HepG2 (cell line): ENCODE results near the gene GEMIN2. TPM values are rescaled to one million over a fixed set of nuclear protein-coding genes. Genes with fewer than 3 reads are reported as not detected.

Source experiments
- ASH2L ChIP-seq: fragments of 300-600, 200-600 bp; sonication (generic); IDR thresholded peaks from 2 replicates; pipeline ENCODE4 v1.7.0; 2017; ENCODE audit warnings: low read depth, mild to moderate bottlenecking, moderate library complexity, mixed read lengths, low read length; ENCODE audit not compliant: insufficient read length
- CEBPG ChIP-seq: IDR thresholded peaks from 2 replicates; pipeline ENCODE4 v1.6.1; 2016
- CENPT ChIP-seq: sonication (generic); formaldehyde crosslinking; IDR thresholded peaks from 2 replicates; pipeline ENCODE4 v1.8.0; 2022; ENCODE audit warnings: low read depth, mild to moderate bottlenecking, moderate library complexity, missing genetic modification reagents
- HIC2 ChIP-seq: sonication (generic); formaldehyde crosslinking; IDR thresholded peaks from 2 replicates; pipeline ENCODE4 v1.9.0; 2022; ENCODE audit warnings: low read depth, missing genetic modification reagents
- MIER2 ChIP-seq: IDR thresholded peaks from 2 replicates; pipeline ENCODE4 v1.6.1; 2016; ENCODE audit warnings: missing biosample characterization, missing genetic modification reagents
- MXI1 ChIP-seq: IDR thresholded peaks from 3 replicates; pipeline ENCODE4 v1.6.1; 2012; ENCODE audit warnings: low read depth, low read length, inconsistent platforms, borderline replicate concordance
- SALL2 ChIP-seq: sonication (generic); formaldehyde crosslinking; IDR thresholded peaks from 2 replicates; pipeline ENCODE4 v1.8.1; 2023; ENCODE audit warnings: mild to moderate bottlenecking, missing genetic modification reagents, inconsistent platforms
- SMAD9 ChIP-seq: sonication (generic); formaldehyde crosslinking; IDR thresholded peaks from 2 replicates; pipeline ENCODE4 v1.5.1; 2020; ENCODE audit warnings: mild to moderate bottlenecking, missing genetic modification reagents
- TARDBP ChIP-seq: sonication (generic); formaldehyde crosslinking; IDR thresholded peaks from 2 replicates; pipeline ENCODE4 v1.8.0; 2022; ENCODE audit warnings: mild to moderate bottlenecking, missing genetic modification reagents
- ZNF143 ChIP-seq: sonication (generic); formaldehyde crosslinking; IDR thresholded peaks from 2 replicates; pipeline ENCODE4 v1.4.0; 2020; ENCODE audit warnings: missing genetic modification reagents
- ZNF235 ChIP-seq: sonication (generic); formaldehyde crosslinking; IDR thresholded peaks from 2 replicates; pipeline ENCODE4 v1.8.1; 2023; ENCODE audit warnings: mild to moderate bottlenecking, missing genetic modification reagents, borderline replicate concordance
- ZNF317 ChIP-seq: sonication (generic); formaldehyde crosslinking; IDR thresholded peaks from 2 replicates; pipeline ENCODE4 v1.5.0; 2020; ENCODE audit warnings: mild to moderate bottlenecking, missing genetic modification reagents
- ZNF512 ChIP-seq: sonication (generic); formaldehyde crosslinking; IDR thresholded peaks from 2 replicates; pipeline ENCODE4 v1.4.0; 2020; ENCODE audit warnings: mild to moderate bottlenecking, missing genetic modification reagents
- ZNF552 ChIP-seq: sonication (generic); formaldehyde crosslinking; IDR thresholded peaks from 2 replicates; pipeline ENCODE4 v1.9.0; 2022; ENCODE audit warnings: missing genetic modification reagents, mild to moderate bottlenecking, borderline replicate concordance
- ZNF564 ChIP-seq: sonication (generic); formaldehyde crosslinking; IDR thresholded peaks from 2 replicates; pipeline ENCODE4 v1.8.1; 2023; ENCODE audit warnings: mild to moderate bottlenecking, missing genetic modification reagents
- ZNF839 ChIP-seq: sonication (generic); formaldehyde crosslinking; IDR thresholded peaks from 2 replicates; pipeline ENCODE4 v1.4.0; 2020; ENCODE audit warnings: missing genetic modification reagents, mild to moderate bottlenecking, borderline replicate concordance
- polyA plus RNA-seq, 8 experiments: library from polyadenylated mRNA; depleted of rRNA in 3 of 8; stranded (reverse) in 7 of 8; unstranded in 1 of 8; fragments of >200 nt; fragmentation: Illumina TruSeq in 4 of 8; extraction: Trizol in 4 of 8; gene quantifications; 2 replicates each; pipeline versions ENCODE4 v1.2.1 to v1.2.3, GENCODE V29; 2011 to 2016; ENCODE audit warnings: low read depth in 4 of 8, missing spikeins in 1 of 8, mixed read lengths in 1 of 8; ENCODE audit not compliant: insufficient read depth in 1 of 8
- total RNA-seq, 5 experiments: library from RNA; depleted of rRNA; stranded (reverse); fragments of >200 nt; fragmentation: Illumina TruSeq; extraction: Trizol; gene quantifications; 2 replicates each; pipeline ENCODE4 v1.2.3, GENCODE V29; 2016; ENCODE audit warnings: low read depth in 1 of 5
- TF ChIP-seq, protein P1 (sequence below): sonication (generic); formaldehyde crosslinking; IDR thresholded peaks from 2 replicates; pipeline ENCODE4 v1.8.1; 2022; ENCODE audit warnings: low read depth, mild to moderate bottlenecking, missing genetic modification reagents
- TF ChIP-seq, protein P2 (sequence below): sonication (generic); formaldehyde crosslinking; IDR thresholded peaks from 2 replicates; pipeline ENCODE4 v1.4.0; 2020; ENCODE audit warnings: mild to moderate bottlenecking, missing genetic modification reagents, borderline replicate concordance

The GEMIN2 gene
- total and polyA plus RNA-seq, 2 of the 13 experiments (the other 11 are each of a cell fraction or from before 2014, with no cell fraction given) = 54.8 to 110 TPM

DNA sequence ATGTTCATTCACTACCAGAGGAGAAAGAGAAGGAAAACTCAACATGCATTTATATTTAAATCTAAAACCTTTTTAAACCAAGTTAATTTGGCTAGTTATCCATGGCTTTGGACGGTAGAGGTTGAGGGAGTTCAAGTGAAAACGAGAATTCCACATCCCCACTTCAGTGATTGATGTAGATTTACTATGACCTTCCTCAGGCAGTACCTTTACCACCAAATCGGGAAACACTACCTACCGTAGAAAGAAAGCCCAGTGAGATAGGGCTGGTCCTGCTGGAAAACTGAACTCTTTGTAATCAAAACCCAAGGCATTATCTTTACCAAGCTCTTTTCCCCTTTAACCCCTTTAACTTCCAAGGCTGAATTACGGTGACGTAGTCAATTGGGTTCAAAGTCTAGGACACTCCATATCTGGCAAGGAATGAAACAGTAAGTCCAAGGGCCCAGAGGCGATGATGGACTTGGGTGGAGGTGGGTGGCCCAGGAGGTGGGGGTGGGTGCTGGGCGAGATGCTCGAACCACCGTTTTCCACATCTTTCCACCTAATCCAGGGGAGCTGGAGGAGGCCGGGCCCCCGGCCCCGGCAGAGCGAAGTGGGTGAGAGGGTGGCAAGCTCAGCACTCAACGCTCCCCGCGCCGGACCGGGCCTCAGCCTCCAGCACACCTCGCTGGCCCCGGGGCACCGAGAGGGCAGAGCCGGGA is 11.7 kb upstream of the GEMIN2 start (continued):
- TF ChIP-seq ZNF552 (CRISPR knock-in tag) (no peak), CENPT (no peak), TARDBP (no peak), ZNF317 (CRISPR knock-in tag) (no peak), ZNF143 (CRISPR knock-in tag) (no peak), ZNF512 (CRISPR knock-in tag) (no peak), MXI1 (peak; percentile 8; the same call in 1 of the 3 replicates), MIER2 (0 out of 2 replicates have a peak, but pooled peaks have one; percentile 18), ZNF235 (CRISPR knock-in tag) (no peak), HIC2 (CRISPR knock-in tag) (no peak; the same call in 1 of the 2 replicates), SALL2 (no peak), CEBPG (CRISPR knock-in tag) (peak; percentile 58), SMAD9 (no peak), ZNF564 (CRISPR knock-in tag) (no peak), ASH2L (no peak), ZNF839 (CRISPR knock-in tag) (no peak)
- TF ChIP-seq, protein P1, sequence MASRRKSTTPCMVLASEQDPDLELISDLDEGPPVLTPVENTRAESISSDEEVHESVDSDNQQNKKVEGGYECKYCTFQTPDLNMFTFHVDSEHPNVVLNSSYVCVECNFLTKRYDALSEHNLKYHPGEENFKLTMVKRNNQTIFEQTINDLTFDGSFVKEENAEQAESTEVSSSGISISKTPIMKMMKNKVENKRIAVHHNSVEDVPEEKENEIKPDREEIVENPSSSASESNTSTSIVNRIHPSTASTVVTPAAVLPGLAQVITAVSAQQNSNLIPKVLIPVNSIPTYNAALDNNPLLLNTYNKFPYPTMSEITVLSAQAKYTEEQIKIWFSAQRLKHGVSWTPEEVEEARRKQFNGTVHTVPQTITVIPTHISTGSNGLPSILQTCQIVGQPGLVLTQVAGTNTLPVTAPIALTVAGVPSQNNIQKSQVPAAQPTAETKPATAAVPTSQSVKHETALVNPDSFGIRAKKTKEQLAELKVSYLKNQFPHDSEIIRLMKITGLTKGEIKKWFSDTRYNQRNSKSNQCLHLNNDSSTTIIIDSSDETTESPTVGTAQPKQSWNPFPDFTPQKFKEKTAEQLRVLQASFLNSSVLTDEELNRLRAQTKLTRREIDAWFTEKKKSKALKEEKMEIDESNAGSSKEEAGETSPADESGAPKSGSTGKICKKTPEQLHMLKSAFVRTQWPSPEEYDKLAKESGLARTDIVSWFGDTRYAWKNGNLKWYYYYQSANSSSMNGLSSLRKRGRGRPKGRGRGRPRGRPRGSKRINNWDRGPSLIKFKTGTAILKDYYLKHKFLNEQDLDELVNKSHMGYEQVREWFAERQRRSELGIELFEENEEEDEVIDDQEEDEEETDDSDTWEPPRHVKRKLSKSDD (CRISPR knock-in tag) = no peak
- TF ChIP-seq, protein P2, sequence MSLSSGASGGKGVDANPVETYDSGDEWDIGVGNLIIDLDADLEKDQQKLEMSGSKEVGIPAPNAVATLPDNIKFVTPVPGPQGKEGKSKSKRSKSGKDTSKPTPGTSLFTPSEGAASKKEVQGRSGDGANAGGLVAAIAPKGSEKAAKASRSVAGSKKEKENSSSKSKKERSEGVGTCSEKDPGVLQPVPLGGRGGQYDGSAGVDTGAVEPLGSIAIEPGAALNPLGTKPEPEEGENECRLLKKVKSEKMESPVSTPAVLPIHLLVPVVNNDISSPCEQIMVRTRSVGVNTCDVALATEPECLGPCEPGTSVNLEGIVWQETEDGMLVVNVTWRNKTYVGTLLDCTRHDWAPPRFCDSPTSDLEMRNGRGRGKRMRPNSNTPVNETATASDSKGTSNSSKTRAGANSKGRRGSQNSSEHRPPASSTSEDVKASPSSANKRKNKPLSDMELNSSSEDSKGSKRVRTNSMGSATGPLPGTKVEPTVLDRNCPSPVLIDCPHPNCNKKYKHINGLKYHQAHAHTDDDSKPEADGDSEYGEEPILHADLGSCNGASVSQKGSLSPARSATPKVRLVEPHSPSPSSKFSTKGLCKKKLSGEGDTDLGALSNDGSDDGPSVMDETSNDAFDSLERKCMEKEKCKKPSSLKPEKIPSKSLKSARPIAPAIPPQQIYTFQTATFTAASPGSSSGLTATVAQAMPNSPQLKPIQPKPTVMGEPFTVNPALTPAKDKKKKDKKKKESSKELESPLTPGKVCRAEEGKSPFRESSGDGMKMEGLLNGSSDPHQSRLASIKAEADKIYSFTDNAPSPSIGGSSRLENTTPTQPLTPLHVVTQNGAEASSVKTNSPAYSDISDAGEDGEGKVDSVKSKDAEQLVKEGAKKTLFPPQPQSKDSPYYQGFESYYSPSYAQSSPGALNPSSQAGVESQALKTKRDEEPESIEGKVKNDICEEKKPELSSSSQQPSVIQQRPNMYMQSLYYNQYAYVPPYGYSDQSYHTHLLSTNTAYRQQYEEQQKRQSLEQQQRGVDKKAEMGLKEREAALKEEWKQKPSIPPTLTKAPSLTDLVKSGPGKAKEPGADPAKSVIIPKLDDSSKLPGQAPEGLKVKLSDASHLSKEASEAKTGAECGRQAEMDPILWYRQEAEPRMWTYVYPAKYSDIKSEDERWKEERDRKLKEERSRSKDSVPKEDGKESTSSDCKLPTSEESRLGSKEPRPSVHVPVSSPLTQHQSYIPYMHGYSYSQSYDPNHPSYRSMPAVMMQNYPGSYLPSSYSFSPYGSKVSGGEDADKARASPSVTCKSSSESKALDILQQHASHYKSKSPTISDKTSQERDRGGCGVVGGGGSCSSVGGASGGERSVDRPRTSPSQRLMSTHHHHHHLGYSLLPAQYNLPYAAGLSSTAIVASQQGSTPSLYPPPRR = no peak
